A549 treated with CpdA at 1 μM for 4 hours (cell line): Measurements from ENCODE around the gene OR5F1. TPM values are rescaled to one million over a fixed set of nuclear protein-coding genes. Genes with fewer than 3 reads are reported as not detected.

Experiments used
- total RNA-seq: library from RNA; stranded (reverse); fragments of 200-300 nt; extraction: Qiagen RNA extraction; gene quantifications from 5 replicates; pipeline ENCODE4 v1.2.3, GENCODE V29; 2022; ENCODE audit warnings: low read depth

The OR5F1 gene
- not detected in 5 replicates for total RNA-seq

GRCh38 chr11:55994525-55994924 lies at the start of gene OR5F1:
TSS of gene OR5F1 (minus strand) at chr11:55994625. CDS start at chr11:55994625, 0 bp downstream.

GRCh38 chr11:56027354-56027753 lies 32.9 kb upstream of the OR5F1 start, which contains the start of gene OR5AS1:
TSS of gene OR5AS1 (plus strand) at chr11:56027654. CDS start at chr11:56030419, 2,765 bp downstream.

GRCh38 chr11:55969845-55970244 lies 24.6 kb downstream of the OR5F1 start, which contains the start of gene OR10AG1:
TSS of gene OR10AG1 (minus strand) at chr11:55969945. CDS start at chr11:55969907, 38 bp downstream.

Other genes with a start within 250 kb of the OR5F1 start
- not detected in 5 replicates for gene OR5D13, start 221.2 kb downstream of the OR5F1 start, total RNA-seq
- gene OR5D14, start 199.1 kb downstream of the OR5F1 start, total RNA-seq, result not detected in 5 replicates
- gene OR5L1, start 183.3 kb downstream of the OR5F1 start, total RNA-seq, result not detected in 5 replicates
- gene OR5D18, start 175.0 kb downstream of the OR5F1 start, total RNA-seq, result not detected in 5 replicates
- gene OR5L2, start 167.4 kb downstream of the OR5F1 start, total RNA-seq, result not detected in 5 replicates
- gene OR5D16, start 155.9 kb downstream of the OR5F1 start, total RNA-seq, result not detected in 5 replicates
- not detected in 5 replicates for gene TRIM51, start 111.3 kb downstream of the OR5F1 start, total RNA-seq
- not detected in 5 replicates for gene OR5W2, start 80.0 kb downstream of the OR5F1 start, total RNA-seq
- not detected in 5 replicates for gene OR5I1, start 58.2 kb downstream of the OR5F1 start, total RNA-seq
- not detected in 5 replicates for gene OR10AG1, start 24.7 kb downstream of the OR5F1 start, total RNA-seq
- not detected in 5 replicates for gene OR5AS1, start 33.0 kb upstream of the OR5F1 start, total RNA-seq
- not detected in 5 replicates for gene OR8I2, start 98.7 kb upstream of the OR5F1 start, total RNA-seq
- not detected in 5 replicates for gene OR8H2, start 109.1 kb upstream of the OR5F1 start, total RNA-seq
- not detected in 5 replicates for gene OR8H3, start 127.7 kb upstream of the OR5F1 start, total RNA-seq
- not detected in 5 replicates for gene OR8J3, start 145.6 kb upstream of the OR5F1 start, total RNA-seq
- gene OR8K5, start 165.7 kb upstream of the OR5F1 start, total RNA-seq, result not detected in 5 replicates
- gene OR5J2, start 182.0 kb upstream of the OR5F1 start, total RNA-seq, result not detected in 5 replicates
- gene OR5T2, start 239.6 kb upstream of the OR5F1 start, total RNA-seq, result not detected in 5 replicates